ENCODE data around the gene DNAJC18.

The DNAJC18 gene

GRCh38 chr5:139403787-139404483 lies 35.4 kb downstream of the DNAJC18 start, which contains the start of gene SPATA24:
TSS of gene SPATA24 (minus strand) at chr5:139404089. CDS start at chr5:139404060, 29 bp downstream.
- DNase-seq (ENCODE audit: low read depth in 3 of 3): peak; percentile 93 to 97 (median 96)

- DNase-seq (ENCODE audit: low read depth in 3 of 3): no peak
These were observed 35.9 kb downstream of the DNAJC18 start for GRCh38 chr5:139403418-139403786.

- DNase-seq (ENCODE audit: low read depth in 3 of 3): no peak
These were observed 36.7 kb downstream of the DNAJC18 start for GRCh38 chr5:139402561-139403158.

- no peak for DNase-seq (ENCODE audit: low read depth in 3 of 3)
These were observed 37.8 kb downstream of the DNAJC18 start for GRCh38 chr5:139401546-139401945.

GRCh38 chr5:139399501-139400121 lies 39.7 kb downstream of the DNAJC18 start:
- no peak for DNase-seq (ENCODE audit: low read depth in 3 of 3)

GRCh38 chr5:139397921-139398320 lies 41.4 kb downstream of the DNAJC18 start:
- DNase-seq (ENCODE audit: low read depth in 3 of 3): no peak

GRCh38 chr5:139396691-139397090 lies 42.6 kb downstream of the DNAJC18 start:
- DNase-seq (ENCODE audit: low read depth in 3 of 3): no peak

GRCh38 chr5:139395844-139396640 lies 43.3 kb downstream of the DNAJC18 start:
- no peak for DNase-seq (ENCODE audit: low read depth in 3 of 3)

GRCh38 chr5:139394654-139395566 lies 44.4 kb downstream of the DNAJC18 start, which contains the start of gene PROB1:
TSS of gene PROB1 (minus strand) at chr5:139395104. CDS start at chr5:139395081, 23 bp downstream.
- DNase-seq (ENCODE audit: low read depth in 3 of 3): no peak

- no peak for DNase-seq (ENCODE audit: low read depth in 3 of 3)
These were observed 45.1 kb downstream of the DNAJC18 start for GRCh38 chr5:139394123-139394653.

- no peak for DNase-seq (ENCODE audit: low read depth in 3 of 3)
These were observed 45.7 kb downstream of the DNAJC18 start for GRCh38 chr5:139393497-139394122.

GRCh38 chr5:139392678-139393496 lies 46.4 kb downstream of the DNAJC18 start:
- DNase-seq (ENCODE audit: low read depth in 3 of 3): peak; percentile 43 to 57 (median 54)

GRCh38 chr5:139392324-139392677 lies 47.0 kb downstream of the DNAJC18 start:
- DNase-seq (ENCODE audit: low read depth in 3 of 3): no peak

GRCh38 chr5:139391570-139392323 lies 47.6 kb downstream of the DNAJC18 start:
- DNase-seq (ENCODE audit: low read depth in 3 of 3): no peak

- no peak for DNase-seq (ENCODE audit: low read depth in 3 of 3)
These were observed 48.4 kb downstream of the DNAJC18 start for GRCh38 chr5:139390639-139391569.

- no peak for DNase-seq (ENCODE audit: low read depth in 3 of 3)
These were observed 49.4 kb downstream of the DNAJC18 start, which contains the start of gene MZB1 for GRCh38 chr5:139389701-139390638. TSS of gene MZB1 (minus strand) at chr5:139389913. CDS start at chr5:139389856, 57 bp downstream.
